ENCODE results near the gene DIP2A. TPM values are rescaled to one million over a fixed set of nuclear protein-coding genes. Genes with fewer than 3 reads are reported as not detected.

The DIP2A gene
- total RNA-seq, 2 experiments from 2014 or later, result 52.9 to 53.2 TPM

- ChIA-PET POLR2A (interaction anchor here (0.8 to 2.4 kb wide), 8 partner anchors 12 to 283 kb away, joined by 3 to 25 read pairs (median 4); partner anchors contain the start of genes DIP2A and PRMT2), CTCF (interaction anchor here (0.9 to 1.3 kb wide), 2 partner anchors 12 to 227 kb away, joined by 3 to 4 read pairs; no protein-coding TSS in a partner anchor)
- Mint-ChIP-seq H3K27ac (peak overlapping the region; percentile 65), H3K4me1 (peaks cover 28% of the 10 kb centered on the region), H3K9me3 (peaks cover 4% of the 10 kb centered on the region), H3K27me3 (no peaks in the 10 kb centered on the region), H3K4me3 (no peak overlapping the region), H3K36me3 (ENCODE audit: low read depth) (no peaks in the 10 kb centered on the region)
- peak; percentile 69 for DNase-seq
These were observed 147.2 kb downstream of the DIP2A start for GRCh38 chr21:46605767-46606426.

GRCh38 chr21:46606427-46606813 lies 147.7 kb downstream of the DIP2A start:
- H3K9me3 Mint-ChIP-seq, result peaks cover 4% of the 10 kb centered on the region
- no peak overlapping the region for H3K4me3 Mint-ChIP-seq
- no peak for DNase-seq
- no peaks in the 10 kb centered on the region for H3K36me3 Mint-ChIP-seq (ENCODE audit: low read depth)
- ChIA-PET POLR2A (interaction anchor here (0.9 to 2.4 kb wide), 7 partner anchors 12 to 283 kb away, joined by 3 to 25 read pairs (median 4); partner anchors contain the start of genes DIP2A and PRMT2), CTCF (interaction anchor here (0.9 to 1.3 kb wide), 2 partner anchors 12 to 227 kb away, joined by 3 to 4 read pairs; no protein-coding TSS in a partner anchor)
- peaks cover 28% of the 10 kb centered on the region for H3K4me1 Mint-ChIP-seq
- H3K27ac Mint-ChIP-seq, result peak overlapping the region; percentile 65
- no peaks in the 10 kb centered on the region for H3K27me3 Mint-ChIP-seq

- POLR2A ChIA-PET, result no interaction called here
These were observed 148.9 kb downstream of the DIP2A start for GRCh38 chr21:46607636-46608035.

GRCh38 chr21:46608672-46609111 lies 150.0 kb downstream of the DIP2A start:
- CTCF ChIA-PET, result no interaction called here
- Mint-ChIP-seq H3K27ac (no peak overlapping the region), H3K4me3 (no peak overlapping the region), H3K9me3 (peaks cover 4% of the 10 kb centered on the region), H3K4me1 (peaks cover 28% of the 10 kb centered on the region), H3K36me3 (ENCODE audit: low read depth) (no peaks in the 10 kb centered on the region), H3K27me3 (peaks cover 4% of the 10 kb centered on the region)
- no peak for DNase-seq
- POLR2A ChIA-PET, result no interaction called here

More at GRCh38 chr21:46607636-46608035, 148.9 kb downstream of the DIP2A start:
- DNase-seq, result no peak
- no peak overlapping the region for H3K4me3 Mint-ChIP-seq
- CTCF ChIA-PET, result no interaction called here
- no peaks in the 10 kb centered on the region for H3K27me3 Mint-ChIP-seq
- H3K36me3 Mint-ChIP-seq (ENCODE audit: low read depth), result no peaks in the 10 kb centered on the region
- H3K9me3 Mint-ChIP-seq, result peaks cover 4% of the 10 kb centered on the region
- peaks cover 28% of the 10 kb centered on the region for H3K4me1 Mint-ChIP-seq
- H3K27ac Mint-ChIP-seq, result no peak overlapping the region

GRCh38 chr21:46610018-46610701 lies 151.5 kb downstream of the DIP2A start:
- ChIA-PET POLR2A (interaction anchor here (0.6 kb wide), 1 partner anchor 10 kb away, joined by 3 read pairs; no protein-coding TSS in a partner anchor), CTCF (no interaction called here)
- Mint-ChIP-seq H3K27me3 (peaks cover 17% of the 10 kb centered on the region), H3K27ac (no peak overlapping the region), H3K4me3 (no peak overlapping the region), H3K9me3 (peaks cover 4% of the 10 kb centered on the region), H3K4me1 (peaks cover 23% of the 10 kb centered on the region), H3K36me3 (ENCODE audit: low read depth) (no peaks in the 10 kb centered on the region)
- no peak for DNase-seq

- DNase-seq, result no peak
- Mint-ChIP-seq H3K4me1 (peaks cover 2% of the 10 kb centered on the region), H3K27me3 (peaks cover 25% of the 10 kb centered on the region), H3K9me3 (peaks cover 4% of the 10 kb centered on the region), H3K36me3 (ENCODE audit: low read depth) (no peaks in the 10 kb centered on the region), H3K4me3 (no peak overlapping the region), H3K27ac (no peak overlapping the region)
- ChIA-PET CTCF (no interaction called here), POLR2A (no interaction called here)
These were observed 154.7 kb downstream of the DIP2A start for GRCh38 chr21:46613391-46613790.

GRCh38 chr21:46616050-46616449 lies 157.4 kb downstream of the DIP2A start:
- ChIA-PET CTCF (no interaction called here), POLR2A (no interaction called here)
- Mint-ChIP-seq H3K4me1 (no peaks in the 10 kb centered on the region), H3K27me3 (peaks cover 25% of the 10 kb centered on the region), H3K9me3 (no peaks in the 10 kb centered on the region), H3K27ac (no peak overlapping the region), H3K36me3 (ENCODE audit: low read depth) (no peaks in the 10 kb centered on the region), H3K4me3 (no peak overlapping the region)
- DNase-seq, result no peak

GRCh38 chr21:46616656-46617055 lies 158.0 kb downstream of the DIP2A start:
- ChIA-PET CTCF (no interaction called here), POLR2A (no interaction called here)
- Mint-ChIP-seq H3K27me3 (peaks cover 25% of the 10 kb centered on the region), H3K36me3 (ENCODE audit: low read depth) (no peaks in the 10 kb centered on the region), H3K4me3 (no peak overlapping the region), H3K9me3 (no peaks in the 10 kb centered on the region), H3K4me1 (peaks cover 4% of the 10 kb centered on the region), H3K27ac (no peak overlapping the region)
- DNase-seq, result no peak

- no peaks in the 10 kb centered on the region for H3K36me3 Mint-ChIP-seq (ENCODE audit: low read depth)
- H3K9me3 Mint-ChIP-seq, result no peaks in the 10 kb centered on the region
- H3K4me3 Mint-ChIP-seq, result no peak overlapping the region
- H3K27ac Mint-ChIP-seq, result no peak overlapping the region
- H3K27me3 Mint-ChIP-seq, result peaks cover 25% of the 10 kb centered on the region
- POLR2A ChIA-PET, result interaction anchor here (0.9 to 1.0 kb wide), 2 partner anchors 11 to 18 kb away, joined by 6 to 7 read pairs; partner anchors contain the start of gene PRMT2
- peaks cover 12% of the 10 kb centered on the region for H3K4me1 Mint-ChIP-seq
- CTCF ChIA-PET, result interaction anchor here (1.0 kb wide), 1 partner anchor 11 kb away, joined by 4 read pairs; no protein-coding TSS in a partner anchor
- DNase-seq, result no peak
These were observed 158.8 kb downstream of the DIP2A start for GRCh38 chr21:46617267-46618051.

GRCh38 chr21:46618738-46619379 lies 160.2 kb downstream of the DIP2A start:
- ChIA-PET POLR2A (interaction anchor here (0.8 kb wide), 1 partner anchor 14 kb away, joined by 3 read pairs; no protein-coding TSS in a partner anchor), CTCF (interaction anchor here (1.0 kb wide), 1 partner anchor 12 kb away, joined by 4 read pairs; no protein-coding TSS in a partner anchor)
- Mint-ChIP-seq H3K4me3 (no peak overlapping the region), H3K9me3 (no peaks in the 10 kb centered on the region), H3K27me3 (peaks cover 21% of the 10 kb centered on the region), H3K27ac (no peak overlapping the region), H3K4me1 (peaks cover 19% of the 10 kb centered on the region), H3K36me3 (ENCODE audit: low read depth) (no peaks in the 10 kb centered on the region)
- no peak for DNase-seq
